Kidney tubule cell (primary cell): ENCODE data around the gene DGCR8.

Source experiments
- DNase-seq: peaks from one replicate; pipeline ENCODE4 v3.0.0-alpha.2; 2018; ENCODE audit warnings: low spot score

The DGCR8 gene

DNA sequence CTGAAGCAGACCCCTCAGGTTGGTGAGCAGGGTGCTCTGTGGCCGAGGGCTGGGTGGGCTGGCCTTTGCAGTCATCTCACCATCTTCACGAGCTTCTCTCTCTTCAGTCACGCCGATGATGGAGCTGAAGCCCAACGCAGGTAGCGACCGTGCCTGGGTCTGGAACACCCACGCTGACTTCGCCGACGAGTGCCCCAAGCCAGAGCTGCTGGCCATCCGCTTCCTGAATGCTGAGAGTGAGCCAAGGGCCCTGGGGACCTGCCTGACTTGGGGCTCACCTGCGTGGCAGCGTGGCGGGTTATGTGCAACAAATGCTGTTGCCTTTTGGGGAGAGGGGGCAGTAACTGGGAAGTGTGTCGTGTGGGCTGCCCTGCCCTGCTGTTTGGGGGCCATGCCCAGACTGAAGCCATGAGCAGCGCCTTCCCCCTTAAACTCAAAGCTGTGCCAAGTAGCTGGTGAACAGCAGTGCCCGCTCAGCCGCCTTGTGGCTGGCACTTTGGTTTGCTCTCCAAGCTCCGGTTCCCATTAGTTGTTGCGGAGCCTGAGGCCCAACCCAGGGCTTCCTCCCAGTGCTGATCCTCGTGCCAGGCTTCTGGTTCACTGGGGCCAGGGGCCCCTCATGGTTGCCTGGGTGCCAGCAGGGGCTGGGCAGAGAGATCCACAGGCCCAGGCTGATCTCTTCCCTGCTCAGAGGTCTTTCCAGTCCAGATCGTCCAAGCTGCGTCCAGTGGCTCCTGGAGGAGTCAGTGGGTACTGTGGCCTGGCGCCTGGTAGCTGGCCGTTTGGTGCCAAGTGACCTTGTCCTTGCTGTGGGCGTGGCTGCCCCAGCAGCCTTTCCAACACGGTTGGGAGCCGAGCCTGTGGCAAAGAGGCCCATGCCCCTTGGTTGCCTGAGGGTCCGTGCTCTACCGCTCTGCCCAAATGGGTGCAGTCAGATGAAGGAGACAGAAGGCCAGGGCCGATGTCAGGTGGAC is 45.4 kb downstream of the DGCR8 start:
- no peak for DNase-seq

DNA sequence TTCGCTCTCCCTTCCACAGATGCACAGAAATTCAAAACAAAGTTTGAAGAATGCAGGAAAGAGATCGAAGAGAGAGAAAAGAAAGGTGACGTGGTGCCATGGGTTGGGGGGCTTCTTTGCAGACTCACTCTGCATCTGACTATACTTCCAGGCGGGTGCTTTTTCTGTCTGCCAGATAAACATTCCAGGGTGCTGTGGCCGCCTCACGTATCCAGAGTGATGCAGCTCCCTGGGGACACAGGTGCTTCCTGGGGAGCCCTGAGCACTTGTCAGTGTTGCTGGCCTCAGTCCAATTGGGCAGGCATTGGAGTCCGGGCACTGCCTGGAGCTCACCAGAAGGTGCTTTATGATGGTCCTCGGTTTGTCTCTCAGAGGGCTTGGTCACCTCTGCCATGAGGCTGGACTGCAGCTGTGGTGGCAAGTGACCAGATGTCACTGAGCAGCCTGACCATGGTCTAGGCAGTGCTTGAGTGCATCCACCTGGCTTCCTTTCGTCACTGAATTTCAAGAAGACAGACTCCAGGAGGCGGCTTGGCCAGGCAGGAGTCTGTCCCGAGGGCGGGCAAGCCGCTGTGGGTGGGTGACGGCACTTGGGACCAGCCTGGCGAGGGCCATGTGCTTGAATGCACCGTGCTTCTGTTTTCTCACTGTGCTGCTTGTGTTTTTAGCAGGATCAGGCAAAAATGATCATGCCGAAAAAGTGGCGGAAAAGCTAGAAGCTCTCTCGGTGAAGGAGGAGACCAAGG is 46.4 kb downstream of the DGCR8 start:
- no peak for DNase-seq

- no peak for DNase-seq
These were observed 47.4 kb downstream of the DGCR8 start for GRCh38 chr22:20127318-20127868.

DNA sequence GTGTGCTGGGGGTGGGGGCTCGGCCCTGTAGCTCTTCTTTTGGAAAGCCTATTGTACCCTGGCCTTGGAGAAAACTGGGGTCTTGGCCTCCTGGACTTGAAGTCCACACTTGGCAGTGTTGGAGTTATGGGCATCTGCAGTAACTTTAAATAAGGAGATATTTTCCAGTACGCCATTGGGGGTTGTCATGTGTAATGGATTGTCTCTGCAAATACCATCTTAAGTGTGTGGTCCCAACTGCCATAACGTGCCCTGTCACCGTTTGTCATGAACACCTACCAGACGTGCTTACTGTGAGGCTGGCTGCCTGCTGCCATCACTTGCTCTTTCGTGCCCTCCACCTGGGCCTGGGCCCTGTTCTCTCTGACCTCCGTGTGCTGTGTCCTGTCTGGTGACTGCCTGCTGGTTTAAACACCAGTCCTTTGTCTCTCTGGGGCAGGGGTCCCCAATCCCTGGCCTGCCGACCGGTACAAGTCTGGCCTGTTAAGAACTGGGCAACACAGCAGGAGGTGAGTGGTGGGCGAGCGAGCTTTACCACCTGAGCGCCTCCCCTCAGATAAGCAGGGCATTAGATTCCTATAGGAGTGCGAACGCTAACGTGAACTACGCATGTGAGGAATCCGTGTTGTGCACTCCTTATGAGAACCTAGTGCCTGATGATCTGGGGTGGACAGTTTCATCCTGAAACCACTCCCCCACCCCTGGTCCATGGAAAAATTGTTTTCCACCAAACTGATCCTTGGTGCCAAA is 48.0 kb downstream of the DGCR8 start:
- DNase-seq = no peak

DNA sequence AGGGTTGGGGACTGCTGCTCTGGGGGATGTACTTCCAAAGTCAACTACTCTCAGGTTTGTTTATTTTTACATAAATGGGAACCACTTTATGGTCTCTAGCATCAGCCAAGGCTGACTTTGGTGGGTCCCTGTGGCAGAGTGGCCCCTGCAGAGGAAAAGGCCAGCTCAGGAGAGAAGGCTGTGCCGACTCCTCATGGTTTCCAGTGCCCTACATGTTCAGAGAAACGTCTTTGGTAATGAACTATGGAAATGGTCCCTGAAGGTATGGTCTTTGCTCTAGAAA is 48.5 kb downstream of the DGCR8 start:
- no peak for DNase-seq

GRCh38 chr22:20128902-20129746 is 49.1 kb downstream of the DGCR8 start:
- no peak for DNase-seq

GRCh38 chr22:20129747-20130014 is 49.6 kb downstream of the DGCR8 start:
- no peak for DNase-seq

- peak; percentile 30 for DNase-seq
These were observed 50.3 kb downstream of the DGCR8 start for GRCh38 chr22:20130319-20130718.

- DNase-seq = peak; percentile 76
These were observed 50.9 kb downstream of the DGCR8 start for GRCh38 chr22:20130731-20131596.

DNA sequence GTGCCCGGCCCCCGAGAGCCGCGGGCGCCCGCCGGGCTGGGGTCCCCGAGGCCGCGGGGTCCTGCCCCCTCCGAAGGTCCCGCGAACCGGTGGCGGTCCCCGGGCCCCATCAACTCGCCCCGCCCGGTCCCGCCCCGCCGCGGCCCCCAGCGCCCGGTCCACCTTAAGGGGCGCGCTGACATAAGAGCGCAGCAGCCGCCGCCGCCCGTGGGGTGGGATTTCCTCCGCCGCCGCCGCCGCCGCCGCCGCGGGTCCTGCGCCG is 51.5 kb downstream of the DGCR8 start, which contains the start of gene ZDHHC8:
Gene ZDHHC8, plus strand, starts transcription at position 208 of the 262 bp plus-strand sequence. CDS start 144 bp downstream, outside the sequence.
- DNase-seq = no peak

GRCh38 chr22:20131859-20132685 is 52.0 kb downstream of the DGCR8 start:
- no peak for DNase-seq

DNA sequence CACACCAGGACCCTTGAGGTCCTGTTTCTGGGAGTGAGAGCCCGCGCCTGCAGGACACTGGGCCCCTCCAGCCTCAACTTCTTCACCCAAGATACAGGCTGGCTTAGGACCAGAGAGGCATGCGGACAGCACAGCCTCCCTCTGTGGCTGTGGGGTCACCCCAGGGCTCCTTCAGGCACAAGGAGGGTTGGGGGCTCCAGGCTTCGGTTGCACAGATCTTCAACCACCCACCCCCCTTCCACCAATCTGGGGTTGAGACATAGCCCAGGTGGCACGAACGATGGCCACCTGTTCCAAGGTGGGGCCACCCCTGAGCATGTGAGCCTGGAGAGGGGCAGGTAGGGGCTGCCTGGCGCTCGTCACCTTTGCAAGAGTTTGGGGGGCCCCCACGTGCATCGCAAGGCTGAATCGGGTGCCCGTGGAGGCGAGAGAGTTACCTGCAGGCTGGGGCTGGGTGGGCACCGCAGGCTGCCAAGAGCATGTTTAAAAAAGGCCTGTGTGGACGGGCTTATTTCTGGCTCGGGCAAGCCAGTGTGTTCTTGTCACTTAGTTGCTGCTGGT is 52.7 kb downstream of the DGCR8 start:
- no peak for DNase-seq

GRCh38 chr22:20133930-20134549 is 54.0 kb downstream of the DGCR8 start:
- DNase-seq = no peak

GRCh38 chr22:20135265-20135664 is 55.2 kb downstream of the DGCR8 start:
- DNase-seq = no peak

DNA sequence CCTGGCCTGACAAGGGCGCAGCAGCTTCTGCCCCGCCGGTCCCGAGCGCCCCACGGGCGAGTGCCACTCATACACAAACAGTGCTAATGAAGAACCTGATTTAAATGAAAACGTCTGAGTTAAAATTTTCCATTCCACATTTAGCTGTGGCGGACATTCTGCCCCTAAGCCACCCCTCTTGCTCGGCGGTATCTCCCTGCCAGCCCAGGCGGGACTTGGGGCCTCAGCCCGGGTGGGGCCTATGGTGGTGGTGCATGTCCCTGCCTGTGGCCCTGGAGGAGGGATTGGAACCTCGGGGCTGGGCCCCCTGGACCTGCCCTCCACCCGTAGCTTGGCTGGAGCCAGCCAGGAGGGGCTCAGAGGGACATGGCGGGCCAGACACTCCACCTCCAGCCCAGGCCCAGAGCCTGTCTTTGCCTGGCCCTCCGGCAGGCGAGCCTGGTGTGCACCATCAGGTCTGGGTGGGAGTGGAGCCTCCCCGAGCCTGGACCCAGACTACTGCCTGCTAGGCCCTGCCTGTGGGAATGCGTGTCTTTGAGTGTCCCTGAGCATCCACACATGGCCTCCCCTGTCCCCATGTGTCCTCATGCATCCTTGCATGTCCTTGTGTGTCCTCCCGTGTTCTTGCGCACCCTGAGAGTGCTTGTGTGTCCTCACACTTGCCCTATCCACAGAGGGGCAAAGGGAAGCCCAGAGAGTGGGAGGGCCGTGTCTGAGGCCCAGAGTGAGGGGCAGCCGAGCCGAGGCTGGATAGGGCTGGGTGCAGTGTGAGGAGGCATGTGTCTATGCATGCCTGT is 56.0 kb downstream of the DGCR8 start:
- no peak for DNase-seq

GRCh38 chr22:20136603-20136873 is 56.5 kb downstream of the DGCR8 start:
- no peak for DNase-seq

DNA sequence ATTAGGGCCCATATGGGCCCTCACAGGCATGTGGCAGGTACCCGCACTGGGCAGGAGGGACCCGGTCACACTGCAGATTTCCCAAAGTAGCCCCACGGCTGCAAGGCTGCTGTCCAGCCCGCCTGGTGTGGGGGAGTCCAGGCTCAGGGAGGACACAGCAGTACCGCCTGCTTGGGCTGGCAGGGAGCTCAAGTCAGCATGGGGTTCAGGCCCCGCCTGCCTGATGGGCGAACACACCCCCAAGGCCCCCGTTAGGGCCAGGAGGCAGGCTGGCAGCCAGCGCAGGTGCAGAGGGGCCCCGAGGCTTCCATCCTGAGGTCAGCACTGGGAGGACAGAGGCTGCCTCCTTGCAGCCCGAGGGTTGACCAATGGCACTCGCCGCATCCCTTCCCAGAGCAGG is 57.1 kb downstream of the DGCR8 start:
- no peak for DNase-seq

DNA sequence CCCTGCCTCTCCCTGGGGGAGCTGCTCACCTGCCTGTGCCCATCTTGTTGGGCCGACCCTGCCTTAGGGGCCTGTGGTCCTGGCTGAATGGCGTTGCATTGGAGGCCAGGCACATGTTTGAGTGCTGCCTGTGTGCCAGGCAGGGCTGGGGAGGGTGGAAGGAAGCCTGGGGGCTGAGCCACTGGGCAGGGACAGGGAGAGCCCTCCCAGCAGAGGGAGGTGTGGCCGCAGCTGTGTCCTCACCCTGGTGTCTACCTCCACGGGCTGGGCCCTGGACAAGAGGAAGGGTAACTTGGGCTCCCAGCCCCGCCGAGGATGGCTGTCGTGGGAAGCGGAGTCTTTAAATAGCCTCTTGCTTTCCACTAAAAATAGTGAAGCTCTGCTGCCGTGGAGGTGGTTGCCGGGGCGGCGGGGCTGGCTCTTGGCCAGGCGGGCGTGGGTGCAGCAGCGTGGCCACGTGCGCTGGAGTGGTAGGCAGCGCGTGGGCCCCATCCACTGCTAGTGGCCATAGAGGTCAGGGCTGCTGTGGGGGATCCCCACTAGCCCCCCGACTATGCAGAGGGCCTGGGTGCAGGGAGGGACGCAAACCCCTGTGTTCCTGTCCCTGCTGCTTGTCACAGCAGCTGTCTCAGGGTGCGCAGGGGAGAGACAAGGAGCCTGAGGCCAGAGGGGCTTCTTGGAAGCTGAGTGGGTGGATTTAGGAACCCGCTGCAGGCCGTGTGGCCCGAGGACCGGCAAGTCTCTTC is 57.8 kb downstream of the DGCR8 start:
- no peak for DNase-seq
